AG04450 (cell line): ENCODE data around the gene ZNF540. TPM values are rescaled to one million over a fixed set of nuclear protein-coding genes. Genes with fewer than 3 reads are reported as not detected.

Experiments
- CTCF ChIA-PET: fragments of 300-600, 350-600 bp; formaldehyde crosslinking; extraction: SDS; loops from one replicate; lab custom pipeline; 2022; ENCODE audit warnings: antibody characterized with exemption, inconsistent platforms; lab: Charles Lee
- POLR2A ChIA-PET: fragments of 350-600 bp; formaldehyde crosslinking; extraction: SDS; loops from one replicate; lab custom pipeline; 2021; ENCODE audit warnings: antibody characterized with exemption, inconsistent platforms; lab: Yijun Ruan, JAX
- DNase-seq: peaks from one replicate; pipeline ENCODE4 v3.0.0-alpha.2; 2011; ENCODE audit warnings: low read depth, low spot score
- H3K27ac ChIP-seq: one replicate; pipeline ENCODE4 v1.5.1; 2012; ENCODE audit warnings: low read depth, low read length, control low read depth
- H3K27me3 ChIP-seq: one replicate; pipeline ENCODE4 v1.6.0; 2012; ENCODE audit warnings: low read length; ENCODE audit not compliant: control insufficient read depth, insufficient read depth
- H3K4me3 ChIP-seq: 2 replicates; pipeline ENCODE4 v1.5.1; 2011; ENCODE audit warnings: mild to moderate bottlenecking, low read depth, low read length, control low read depth
- H3K9me3 ChIP-seq: 2 replicates; pipeline ENCODE4 v1.5.1; 2012; ENCODE audit warnings: low read length; ENCODE audit not compliant: control insufficient read depth, insufficient read depth
- CTCF ChIP-seq: IDR thresholded peaks from 2 replicates; pipeline ENCODE4 v1.5.1; 2011; ENCODE audit warnings: low read depth, low read length, control low read depth, inconsistent platforms
- polyA minus RNA-seq: library from RNA; depleted of rRNA, polyadenylated mRNA; stranded (reverse); fragments of >200 nt; gene quantifications from 2 replicates; pipeline ENCODE4 v1.2.3, GENCODE V29; 2011; rRNA and poly(A)+ RNA removed
- polyA plus RNA-seq: library from polyadenylated mRNA; depleted of rRNA; stranded (reverse); fragments of >200 nt; gene quantifications from 2 replicates; pipeline ENCODE4 v1.2.3, GENCODE V29; 2011; rRNA removed

The ZNF540 gene
- polyA plus RNA-seq (0.41 and 0.48 TPM in 2 replicates), polyA minus RNA-seq (0.26 and 0.69 TPM in 2 replicates)

- Histone ChIP-seq H3K27me3 (no peaks in the 10 kb centered on the region), H3K27ac (peak within 1 kb of the TSS; percentile 75), H3K4me3 (peak within 1 kb of the TSS; percentile 94), H3K9me3 (peaks cover 21% of the 10 kb centered on the region)
- DNase-seq: peak; percentile 79
- CTCF ChIA-PET: no interaction called here
- no peak for TF ChIP-seq CTCF
- POLR2A ChIA-PET: interaction anchor here (0.5 to 1.5 kb wide), 5 partner anchors 61 to 410 kb away, joined by 3 to 5 read pairs (median 3); partner anchors contain the start of genes ZFP30, ZNF570 and ZNF573
Measured at GRCh38 chr19:37594304-37594981, at the start of gene ZNF540, which contains the start of gene ZNF571. Gene ZNF540 (plus strand): TSS chr19:37594876. CDS start chr19:37598448, 3,572 bp downstream. Gene ZNF571 (minus strand): TSS chr19:37594792. CDS start chr19:37586676, 8,116 bp downstream.

GRCh38 chr19:37551129-37551993 lies 43.3 kb upstream of the ZNF540 start:
- Histone ChIP-seq H3K9me3 (peaks cover 66% of the 10 kb centered on the region), H3K27ac (peak overlapping the region; percentile 52), H3K27me3 (no peaks in the 10 kb centered on the region), H3K4me3 (peak overlapping the region; percentile 76)
- POLR2A ChIA-PET: no interaction called here
- DNase-seq: peak; percentile 7
- CTCF ChIA-PET: interaction anchor here (0.8 to 0.9 kb wide), 2 partner anchors 34 to 169 kb away, joined by 3 to 4 read pairs; no protein-coding TSS in a partner anchor
- peak; percentile 49 for TF ChIP-seq CTCF

- H3K27me3 ChIP-seq: no peaks in the 10 kb centered on the region
- ChIA-PET CTCF (no interaction called here), POLR2A (no interaction called here)
- no peak overlapping the region for H3K4me3 ChIP-seq
- peaks cover 34% of the 10 kb centered on the region for H3K9me3 ChIP-seq
- no peak for DNase-seq
- no peak for TF ChIP-seq CTCF
- H3K27ac ChIP-seq: no peak overlapping the region
Measured at GRCh38 chr19:37563518-37563917, 31.2 kb upstream of the ZNF540 start.

- no peak overlapping the region for H3K4me3 ChIP-seq
- H3K27ac ChIP-seq: no peak overlapping the region
- H3K9me3 ChIP-seq: peaks cover 37% of the 10 kb centered on the region
- no peaks in the 10 kb centered on the region for H3K27me3 ChIP-seq
- DNase-seq: no peak
- ChIA-PET CTCF (no interaction called here), POLR2A (no interaction called here)
- TF ChIP-seq CTCF: no peak
Measured at GRCh38 chr19:37564624-37565369, 29.9 kb upstream of the ZNF540 start.
